Adrenal gland (tissue), 12 donors: ENCODE results near the gene ZFHX3. TPM values are rescaled to one million over a fixed set of nuclear protein-coding genes. Genes with fewer than 3 reads are reported as not detected.

Experiments used
- DNase-seq, 7 donors: peaks; one replicate each; pipeline ENCODE4 v3.0.0-alpha.2; 2019 to 2020
- H3K27ac ChIP-seq, 5 donors: fragments of 200-600 bp; sonication (generic) in 4 of 5; 1 replicate in 3 of 5; 2 replicates in 2 of 5; pipeline versions ENCODE4 v1.5.1 to v1.8.0; 2016 to 2020; ENCODE audit warnings: mild to moderate bottlenecking in 1 of 5
- H3K27me3 ChIP-seq: fragments of 200-600 bp; 2 replicates; pipeline ENCODE4 v1.8.0; 2021
- H3K36me3 ChIP-seq, 2 donors: fragments of 200-600 bp; replicated peaks in 1 of 2; 1 replicate in 1 of 2; 2 replicates in 1 of 2; pipeline versions ENCODE4 v1.5.1 to v1.8.0; 2018 to 2022
- H3K4me1 ChIP-seq, 2 donors: fragments of 200-600 bp; replicated peaks in 1 of 2; 1 replicate in 1 of 2; 2 replicates in 1 of 2; pipeline versions ENCODE4 v1.5.1 to v1.8.0; 2018 to 2021
- H3K4me3 ChIP-seq, 4 donors: fragments of 200-600 bp; sonication (generic) in 3 of 4; one replicate each; pipeline ENCODE4 v1.5.1; 2016 to 2018
- H3K9me3 ChIP-seq, 3 donors: fragments of 200-600 bp; sonication (generic) in 1 of 3; replicated peaks in 1 of 3; 1 replicate in 2 of 3; 2 replicates in 1 of 3; pipeline versions ENCODE4 v1.5.1 to v1.8.0; 2016 to 2021
- CTCF ChIP-seq, 6 experiments: fragments of 450-650 bp in 4 of 6; fragments of 200-600 bp in 2 of 6; sonication (generic) in 1 of 6; IDR thresholded peaks; 1 replicate in 5 of 6; 2 replicates in 1 of 6; pipeline versions ENCODE4 v1.5.1 to v1.8.0; 2016 to 2021; ENCODE audit warnings: antibody characterized with exemption in 6 of 6, mild to moderate bottlenecking in 2 of 6, moderate library complexity in 1 of 6
- POLR2A ChIP-seq, 2 donors: fragments of 450-650 bp; IDR thresholded peaks; one replicate each; pipeline ENCODE4 v1.6.1; 2017; ENCODE audit warnings: antibody characterized with exemption in 2 of 2, mild to moderate bottlenecking in 2 of 2, moderate library complexity in 1 of 2
- WGBS, 4 donors: extraction: QIAGEN DNeasy Blood & Tissue Kit in 2 of 4; methylation state at CpG; one replicate each; pipeline versions ENCODE4 v1.1.5 to v1.1.7; 2013 to 2017; 5-methylcytosine and 5-hydroxymethylcytosine counted together
- intact Hi-C, 2 donors: fragments of 100-400 bp; cut with DNase I; formaldehyde crosslinking; loops; one replicate each; pipeline versions ENCODE4 v1.14.1 to v1.15.0; 2022 to 2023
- polyA plus RNA-seq, 3 donors: library from polyadenylated mRNA; stranded (reverse); fragments of 200-250 nt in 2 of 3; fragments of 350-450 nt in 1 of 3; fragmentation: Illumina TruSeq in 1 of 3; extraction: RNeasy Lipid Tissue Mini Kit (QIAGEN cat#74804) in 1 of 3; gene quantifications; one replicate each; pipeline ENCODE4 v1.2.3, GENCODE V29; 2013 to 2014
- total RNA-seq, 9 donors: library from RNA; depleted of rRNA in 4 of 9; stranded (reverse); fragments of >200 nt in 4 of 9; fragments of 120-200 nt in 1 of 9; fragmentation: NEBNext Ultra II Directional in 1 of 9; extraction: Animal tissue kit (Norgen Biotek cat#: 25700) in 1 of 9; gene quantifications; one replicate each; pipeline versions ENCODE4 v1.1.0 to v1.2.4, GENCODE V29; 2013 to 2023
- donor health status: healthy with polysubstance abuse.
- donor health status: Bipolar disorder and iron deficiency.
- donor health status: DM: yes; HTN: yes; CAD: no.
- donor health status: DM: no; HTN: no; CAD: no.
- donor health status: DM: no; HTN: no; CAD: no.
- donor health status: DM: yes; HTN: yes; CAD: no.

ZFHX3 gene
- total and polyA plus RNA-seq, 12 donors: 2.4 to 31.6 (median 19.3) TPM

GRCh38 chr16:73032541-73033270 lies 15.2 kb downstream of the ZFHX3 start:
- intact Hi-C loops: no loop called here
- H3K36me3 ChIP-seq: no peaks in the 10 kb centered on the region
- no peak overlapping the region for H3K4me3 ChIP-seq
- H3K27ac ChIP-seq: peak overlapping the region in 1 of 5 donors; percentile 31
- H3K27me3 ChIP-seq: no peaks in the 10 kb centered on the region
- no peak for TF ChIP-seq POLR2A (IDR thresholded peaks at IDR 0.05)
- no peaks in the 10 kb centered on the region for H3K9me3 ChIP-seq
- no peak for DNase-seq
- peaks cover 14 to 56% of the 10 kb centered on the region in 2 donors for H3K4me1 ChIP-seq
- 70 to 74% (median 72%) methylated on average over 8 to 10 of the region's 10 CpGs for WGBS, 4 donors

DNA sequence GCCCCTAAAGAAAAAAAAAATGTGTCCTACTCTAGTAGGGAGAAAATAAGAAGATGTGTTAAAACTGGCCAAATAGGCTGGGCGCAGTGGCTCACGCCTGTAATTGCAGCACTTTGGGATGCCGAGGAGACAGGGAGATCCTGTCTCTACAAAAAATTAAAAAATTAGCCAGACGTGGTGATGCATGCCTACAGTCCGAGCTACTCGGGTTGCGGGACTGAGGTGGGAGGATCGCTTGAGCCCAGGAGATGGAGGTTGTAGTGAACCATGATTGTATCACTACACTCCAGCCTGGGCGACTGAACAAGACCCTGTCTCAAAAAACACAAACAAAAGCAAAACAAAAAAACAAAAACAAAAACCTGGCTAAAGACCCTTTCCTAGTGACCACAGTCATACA lies 15.9 kb downstream of the ZFHX3 start:
- Histone ChIP-seq H3K9me3 (no peaks in the 10 kb centered on the region), H3K4me1 (peaks cover 17 to 56% of the 10 kb centered on the region in 2 donors), H3K4me3 (no peak overlapping the region), H3K27me3 (no peaks in the 10 kb centered on the region), H3K36me3 (no peaks in the 10 kb centered on the region), H3K27ac (no peak overlapping the region)
- DNase-seq: no peak
- TF ChIP-seq POLR2A (IDR thresholded peaks at IDR 0.05) (no peak), CTCF (IDR thresholded peaks at IDR 0.05) (no peak)
- intact Hi-C loops: no loop called here
- 90 to 97% (median 93%) methylated on average over 9 of the region's 9 CpGs for WGBS, 4 donors

DNA sequence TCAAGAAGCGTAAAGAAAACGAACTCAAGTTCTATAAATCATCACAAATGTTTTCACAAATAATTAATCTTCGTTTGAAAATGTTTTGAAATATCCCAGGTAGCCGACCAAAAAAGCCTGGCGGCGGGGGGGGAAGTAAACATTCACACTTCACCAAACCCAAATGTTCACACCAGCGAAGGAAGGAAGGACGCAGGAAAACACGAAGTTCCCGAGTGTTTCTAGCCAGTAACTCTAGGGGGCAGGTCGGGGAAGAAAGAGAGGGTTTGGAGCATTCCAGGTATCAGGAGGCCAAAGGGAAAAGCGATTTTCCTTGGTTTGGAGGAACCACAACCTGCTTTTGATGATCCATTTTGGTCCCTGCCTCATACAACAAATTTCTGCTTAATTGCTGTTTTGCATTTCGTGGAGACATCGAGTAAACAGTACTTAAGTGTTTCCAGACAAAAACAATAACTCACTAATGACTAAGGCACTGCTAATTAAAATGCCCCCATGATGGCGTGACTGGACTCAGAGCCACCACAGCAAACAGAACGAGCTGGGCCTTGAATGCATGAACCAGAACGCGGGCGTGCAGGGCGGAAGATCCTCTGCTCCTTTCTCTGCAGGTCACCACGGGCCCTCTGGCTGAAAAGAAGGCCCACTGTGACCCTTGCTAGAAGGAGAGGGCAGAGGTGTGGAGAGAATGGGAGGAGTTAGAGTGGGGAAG lies 16.6 kb downstream of the ZFHX3 start:
- H3K9me3 ChIP-seq: no peaks in the 10 kb centered on the region
- no peak overlapping the region for H3K4me3 ChIP-seq
- H3K27me3 ChIP-seq: no peaks in the 10 kb centered on the region
- H3K27ac ChIP-seq: no peak overlapping the region
- DNase-seq: no peak
- H3K36me3 ChIP-seq: no peaks in the 10 kb centered on the region
- WGBS, 4 donors: 78 to 82% (median 80%) methylated on average over 21 of the region's 21 CpGs
- peaks cover 15 to 53% of the 10 kb centered on the region in 2 donors for H3K4me1 ChIP-seq
- TF ChIP-seq POLR2A (IDR thresholded peaks at IDR 0.05) (no peak), CTCF (IDR thresholded peaks at IDR 0.05) (no peak)
- intact Hi-C loops: no loop called here

DNA sequence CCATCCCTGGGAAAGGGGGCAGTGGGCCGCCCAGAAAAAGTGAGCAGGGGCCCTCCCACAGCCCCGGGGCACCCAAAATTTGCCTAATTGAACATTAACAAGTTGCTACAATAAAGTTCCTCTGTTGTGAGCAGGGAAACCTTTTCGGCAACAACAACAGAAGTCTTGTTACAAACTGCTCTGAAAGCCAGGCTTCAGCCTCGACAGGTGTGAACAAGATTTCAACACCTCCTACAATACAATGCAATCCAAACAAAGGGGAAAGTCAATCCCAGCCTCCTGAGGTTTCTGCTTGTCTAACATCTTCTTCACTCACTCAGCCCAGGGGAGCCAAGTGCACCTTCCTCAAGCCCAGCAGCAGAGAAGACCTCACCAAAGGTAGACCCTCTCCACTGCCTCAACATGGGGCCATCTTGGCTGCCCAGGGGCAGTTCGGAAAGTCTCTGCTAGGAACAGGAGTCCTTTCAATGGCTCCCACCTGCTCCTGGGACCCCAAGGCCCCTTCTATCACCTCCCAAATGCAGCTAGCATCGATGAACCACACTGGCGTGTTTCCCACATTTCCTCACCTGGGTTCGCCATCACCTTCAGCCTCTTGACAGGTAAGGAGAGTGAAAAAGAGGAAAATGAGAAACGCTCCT lies 19.1 kb downstream of the ZFHX3 start:
- Histone ChIP-seq H3K27me3 (no peaks in the 10 kb centered on the region), H3K9me3 (no peaks in the 10 kb centered on the region), H3K4me1 (peaks cover 21 to 67% of the 10 kb centered on the region in 2 donors), H3K4me3 (no peak overlapping the region), H3K27ac (no peak overlapping the region), H3K36me3 (no peaks in the 10 kb centered on the region)
- DNase-seq: no peak
- no peak for TF ChIP-seq CTCF (IDR thresholded peaks at IDR 0.05)
- no peak for TF ChIP-seq POLR2A (IDR thresholded peaks at IDR 0.05)
- intact Hi-C loops: no loop called here
- 89 to 98% (median 93%) methylated on average over 6 to 9 of the region's 9 CpGs for WGBS, 4 donors
